ENCODE results near the gene SLC41A1.
"Not testable (repeated sequence)": the region's sequence is repeated elsewhere in the genome, so short reads cannot be mapped to it uniquely, and the experiment has no call there.

Gene SLC41A1

DNA sequence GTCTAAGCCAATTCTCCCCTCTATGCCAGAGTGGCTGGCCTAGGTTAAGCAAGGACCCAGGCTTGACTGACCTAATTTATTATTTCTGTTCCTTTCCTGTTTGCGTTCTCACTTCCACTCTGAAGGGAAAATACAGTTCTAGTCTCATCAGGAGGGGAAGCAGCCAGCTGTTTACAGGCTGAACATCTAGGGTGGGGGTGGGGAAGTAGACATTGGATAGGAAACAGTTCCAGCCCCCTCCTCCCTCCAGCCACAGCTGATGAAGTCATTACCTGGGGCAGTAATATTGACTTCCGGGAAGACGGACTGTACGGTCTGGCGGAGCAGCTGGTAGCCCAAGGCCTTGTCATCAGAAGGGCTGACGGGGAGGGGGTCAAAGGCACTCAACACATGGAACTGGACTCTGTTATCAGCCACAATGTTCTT lies 19.3 kb upstream of the SLC41A1 start:
- DNase-seq (ENCODE audit: extremely low read depth, low read depth): no peak

GRCh38 chr1:205827623-205828022 lies 14.6 kb upstream of the SLC41A1 start:
- no peak for DNase-seq (ENCODE audit: extremely low read depth, low read depth)
- no peak for TF ChIP-seq CTCF (IDR thresholded peaks at IDR 0.05; ENCODE audit: low read depth, low read length)

More for the DNA sequence above, 19.3 kb upstream of the SLC41A1 start:
- TF ChIP-seq CTCF (IDR thresholded peaks at IDR 0.05; ENCODE audit: low read depth, low read length): no peak

GRCh38 chr1:205826995-205827394 lies 14.0 kb upstream of the SLC41A1 start:
- TF ChIP-seq CTCF (IDR thresholded peaks at IDR 0.05; ENCODE audit: low read depth, low read length): no peak
- no peak for DNase-seq (ENCODE audit: extremely low read depth, low read depth)

DNA sequence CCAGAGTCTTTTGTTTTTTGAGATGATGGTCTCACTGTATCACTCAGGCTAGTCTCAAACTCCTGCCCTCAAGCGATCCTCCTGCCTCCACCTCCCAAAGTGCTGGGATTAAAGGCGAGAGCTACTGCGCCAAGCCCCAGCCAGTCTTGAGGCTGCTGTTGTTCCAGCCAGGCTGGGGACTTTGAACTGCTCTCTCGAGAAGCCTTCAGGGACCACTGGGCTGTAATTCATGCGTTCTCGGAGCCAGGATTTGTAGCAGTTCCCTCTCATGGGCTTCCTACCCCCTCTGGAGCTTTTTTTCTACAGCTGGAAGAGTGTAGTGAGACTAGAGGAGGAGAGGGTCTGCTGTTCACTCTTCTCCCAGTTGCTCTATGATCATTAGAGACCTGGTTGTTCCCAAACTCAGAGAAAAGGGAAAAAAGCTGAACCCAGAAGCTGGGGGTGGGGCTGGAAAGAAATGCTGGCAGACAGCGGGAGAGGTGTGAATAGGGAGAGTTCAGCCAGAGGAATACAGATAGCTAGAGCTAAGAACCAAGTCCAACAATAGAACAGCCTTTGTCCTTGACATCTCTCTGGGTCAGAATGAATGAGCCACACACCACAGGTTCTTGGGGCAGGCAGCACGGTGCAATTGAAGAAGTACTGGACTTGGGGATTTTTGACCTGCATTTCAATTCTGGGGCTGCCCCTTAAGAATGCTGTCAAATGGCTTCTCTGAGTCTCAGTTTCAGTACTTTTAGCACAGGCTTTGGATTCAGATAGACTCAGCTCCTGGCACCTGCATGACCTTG lies 13.2 kb upstream of the SLC41A1 start:
- no peak for DNase-seq (ENCODE audit: extremely low read depth, low read depth)
- no peak for TF ChIP-seq CTCF (IDR thresholded peaks at IDR 0.05; ENCODE audit: low read depth, low read length)

GRCh38 chr1:205824180-205824579 lies 11.2 kb upstream of the SLC41A1 start:
- no peak for TF ChIP-seq CTCF (IDR thresholded peaks at IDR 0.05; ENCODE audit: low read depth, low read length)

DNA sequence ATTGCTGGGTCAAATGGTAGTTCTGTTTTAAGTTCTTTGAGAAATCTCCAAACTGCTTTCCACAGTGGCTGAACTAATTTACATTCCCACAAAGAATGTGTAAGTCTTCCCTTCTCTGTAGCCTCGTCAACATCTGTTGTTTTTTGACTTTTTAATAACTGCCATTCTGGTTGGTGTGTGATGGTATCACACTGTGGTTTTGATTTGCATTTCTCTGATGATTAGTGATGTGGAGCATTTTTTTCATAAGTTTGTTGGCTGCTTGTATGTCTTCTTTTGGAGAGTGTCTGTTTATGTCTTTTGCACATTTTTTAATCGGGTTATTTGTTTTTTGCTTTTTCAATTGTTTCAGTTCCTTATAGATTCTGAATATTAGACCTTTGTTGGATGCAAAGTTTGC lies 10.3 kb upstream of the SLC41A1 start:
- not testable (repeated sequence) for DNase-seq (ENCODE audit: extremely low read depth, low read depth)

More at GRCh38 chr1:205824180-205824579, 11.2 kb upstream of the SLC41A1 start:
- DNase-seq (ENCODE audit: extremely low read depth, low read depth): no peak

GRCh38 chr1:205822397-205822796 lies 9.4 kb upstream of the SLC41A1 start:
- no peak for TF ChIP-seq CTCF (IDR thresholded peaks at IDR 0.05; ENCODE audit: low read depth, low read length)
- DNase-seq (ENCODE audit: extremely low read depth, low read depth): no peak

- no peak for DNase-seq (ENCODE audit: extremely low read depth, low read depth)
- TF ChIP-seq CTCF (IDR thresholded peaks at IDR 0.05; ENCODE audit: low read depth, low read length): no peak
These were observed 5.0 kb upstream of the SLC41A1 start for GRCh38 chr1:205817988-205818387.

Measured in AG09319 (cell line).